ENCODE results near the gene CCNY.
"Not testable (repeated sequence)": the region's sequence is repeated elsewhere in the genome, so short reads cannot be mapped to it uniquely, and the experiment has no call there.

Gene CCNY

GRCh38 chr10:35334297-35334696 lies 2.0 kb upstream of the CCNY start:
- DNase-seq = no peak

GRCh38 chr10:35335133-35336083 lies 901 bp upstream of the CCNY start:
- no peak for DNase-seq

- DNase-seq = no peak
Measured at GRCh38 chr10:35336921-35337823, 863 bp downstream of the CCNY start.

GRCh38 chr10:35339942-35340341 lies 3.6 kb downstream of the CCNY start:
- DNase-seq = no peak

- no peak for DNase-seq
Measured at GRCh38 chr10:35340975-35341374, 4.7 kb downstream of the CCNY start.

GRCh38 chr10:35341521-35341920 lies 5.2 kb downstream of the CCNY start:
- no peak for DNase-seq

- no peak for DNase-seq
Measured at GRCh38 chr10:35342183-35342753, 6.0 kb downstream of the CCNY start.

- DNase-seq = no peak
Measured at GRCh38 chr10:35343739-35344138, 7.4 kb downstream of the CCNY start.

GRCh38 chr10:35345383-35345742 lies 9.1 kb downstream of the CCNY start:
- no peak for DNase-seq

GRCh38 chr10:35346248-35346647 lies 9.9 kb downstream of the CCNY start:
- no peak for DNase-seq

GRCh38 chr10:35347121-35347562 lies 10.8 kb downstream of the CCNY start:
- DNase-seq = peak; percentile 69

- DNase-seq = peak; percentile 40
Measured at GRCh38 chr10:35347899-35348608, 11.7 kb downstream of the CCNY start.

- no peak for DNase-seq
Measured at GRCh38 chr10:35348609-35349388, 12.5 kb downstream of the CCNY start.

GRCh38 chr10:35349389-35349915 lies 13.1 kb downstream of the CCNY start:
- DNase-seq = no peak

GRCh38 chr10:35351021-35351420 lies 14.7 kb downstream of the CCNY start:
- DNase-seq = no peak

GRCh38 chr10:35352097-35352496 lies 15.8 kb downstream of the CCNY start:
- DNase-seq = no peak

- no peak for DNase-seq
Measured at GRCh38 chr10:35352512-35352911, 16.2 kb downstream of the CCNY start.

- DNase-seq = no peak
Measured at GRCh38 chr10:35353395-35353794, 17.1 kb downstream of the CCNY start.

GRCh38 chr10:35353805-35354204 lies 17.5 kb downstream of the CCNY start:
- no peak for DNase-seq

- DNase-seq = not testable (repeated sequence)
Measured at GRCh38 chr10:35354257-35354656, 17.9 kb downstream of the CCNY start.

- no peak for DNase-seq
Measured at GRCh38 chr10:35355971-35356724, 19.8 kb downstream of the CCNY start.
